Measurements from ENCODE around the gene KAT5. TPM values are rescaled to one million over a fixed set of nuclear protein-coding genes. Genes with fewer than 3 reads are reported as not detected.
"Not testable (repeated sequence)": the region's sequence is repeated elsewhere in the genome, so short reads cannot be mapped to it uniquely, and the experiment has no call there.

Gene KAT5
- total RNA-seq, 4 donors from 2014 or later, result 40.0 to 69.4 (median 50.0) TPM

- H3K4me3 ChIP-seq, result no peak overlapping the region
- no peaks in the 10 kb centered on the region for H3K9me3 ChIP-seq
- ATAC-seq, result no peak
- H3K36me3 ChIP-seq, result no peaks in the 10 kb centered on the region
- no peaks in the 10 kb centered on the region for H3K4me1 ChIP-seq
- no peak overlapping the region for H3K27ac ChIP-seq
- no peaks in the 10 kb centered on the region for H3K27me3 ChIP-seq
- intact Hi-C loops (cut with DNase I; ENCODE audit: low total_unique reads) (no loop called here), in situ Hi-C loops (cut with MboI; ENCODE audit: low sequenced_read_pairs in 4 of 4) (no loop called here)
- DNase-seq, result no peak
- no peak for TF ChIP-seq CTCF (IDR thresholded peaks at IDR 0.05 in 4 of 5, conservative IDR thresholded peaks at IDR 0.05 in 1 of 5)
- TF ChIP-seq POLR2A (IDR thresholded peaks at IDR 0.05), result no peak
These were observed 18.4 kb downstream of the KAT5 start for GRCh38 chr11:65730461-65730860.

GRCh38 chr11:65735111-65735510 lies 23.1 kb downstream of the KAT5 start:
- H3K36me3 ChIP-seq; H3K4me1 ChIP-seq; ATAC-seq; H3K27ac ChIP-seq; H3K27me3 ChIP-seq; H3K9me3 ChIP-seq; in situ Hi-C loops (cut with MboI; ENCODE audit: low sequenced_read_pairs in 4 of 4); DNase-seq; H3K4me3 ChIP-seq; intact Hi-C loops (cut with DNase I; ENCODE audit: low total_unique reads): not testable (repeated sequence)

- Histone ChIP-seq H3K36me3 (no peaks in the 10 kb centered on the region), H3K4me3 (no peak overlapping the region), H3K4me1 (no peaks in the 10 kb centered on the region), H3K9me3 (no peaks in the 10 kb centered on the region), H3K27me3 (peaks cover 0 to 5% (median 3%) of the 10 kb centered on the region in 3 donors), H3K27ac (no peak overlapping the region)
- ATAC-seq, result no peak
- intact Hi-C loops (cut with DNase I; ENCODE audit: low total_unique reads), result no loop called here
- TF ChIP-seq CTCF (IDR thresholded peaks at IDR 0.05 in 4 of 5, conservative IDR thresholded peaks at IDR 0.05 in 1 of 5) (no peak), POLR2A (IDR thresholded peaks at IDR 0.05) (no peak)
- DNase-seq, result no peak
- in situ Hi-C loops (cut with MboI; ENCODE audit: low sequenced_read_pairs in 4 of 4), result no loop called here
These were observed 24.8 kb downstream of the KAT5 start for GRCh38 chr11:65736810-65737209.

GRCh38 chr11:65739022-65739421 lies 27.0 kb downstream of the KAT5 start:
- intact Hi-C loops (cut with DNase I; ENCODE audit: low total_unique reads) (no loop called here), in situ Hi-C loops (cut with MboI; ENCODE audit: low sequenced_read_pairs in 4 of 4) (no loop called here)
- Histone ChIP-seq H3K27ac (no peak overlapping the region), H3K27me3 (peaks cover 0 to 5% (median 3%) of the 10 kb centered on the region in 3 donors), H3K36me3 (no peaks in the 10 kb centered on the region), H3K4me1 (no peaks in the 10 kb centered on the region), H3K9me3 (no peaks in the 10 kb centered on the region), H3K4me3 (no peak overlapping the region)
- ATAC-seq, result no peak
- TF ChIP-seq POLR2A (IDR thresholded peaks at IDR 0.05) (no peak), CTCF (IDR thresholded peaks at IDR 0.05 in 4 of 5, conservative IDR thresholded peaks at IDR 0.05 in 1 of 5) (no peak)
- no peak for DNase-seq

- no peak for ATAC-seq
- Histone ChIP-seq H3K36me3 (no peaks in the 10 kb centered on the region), H3K9me3 (no peaks in the 10 kb centered on the region), H3K4me1 (no peaks in the 10 kb centered on the region), H3K27ac (no peak overlapping the region), H3K27me3 (peaks cover 0 to 5% (median 3%) of the 10 kb centered on the region in 3 donors), H3K4me3 (no peak overlapping the region)
- in situ Hi-C loops (cut with MboI; ENCODE audit: low sequenced_read_pairs in 4 of 4) (no loop called here), intact Hi-C loops (cut with DNase I; ENCODE audit: low total_unique reads) (no loop called here)
- TF ChIP-seq POLR2A (IDR thresholded peaks at IDR 0.05) (no peak), CTCF (IDR thresholded peaks at IDR 0.05 in 4 of 5, conservative IDR thresholded peaks at IDR 0.05 in 1 of 5) (no peak)
- DNase-seq, result no peak
These were observed 29.1 kb downstream of the KAT5 start for GRCh38 chr11:65741185-65741584.
